Activated T-cell treated with anti-CD3 and anti-CD28 coated beads for 24 hours (primary cell): ENCODE data around the gene IL1RL1.

Experiments
- DNase-seq: peaks from one replicate; pipeline ENCODE4 v3.0.0-alpha.2; 2020; ENCODE audit warnings: low read depth

The IL1RL1 gene

DNA sequence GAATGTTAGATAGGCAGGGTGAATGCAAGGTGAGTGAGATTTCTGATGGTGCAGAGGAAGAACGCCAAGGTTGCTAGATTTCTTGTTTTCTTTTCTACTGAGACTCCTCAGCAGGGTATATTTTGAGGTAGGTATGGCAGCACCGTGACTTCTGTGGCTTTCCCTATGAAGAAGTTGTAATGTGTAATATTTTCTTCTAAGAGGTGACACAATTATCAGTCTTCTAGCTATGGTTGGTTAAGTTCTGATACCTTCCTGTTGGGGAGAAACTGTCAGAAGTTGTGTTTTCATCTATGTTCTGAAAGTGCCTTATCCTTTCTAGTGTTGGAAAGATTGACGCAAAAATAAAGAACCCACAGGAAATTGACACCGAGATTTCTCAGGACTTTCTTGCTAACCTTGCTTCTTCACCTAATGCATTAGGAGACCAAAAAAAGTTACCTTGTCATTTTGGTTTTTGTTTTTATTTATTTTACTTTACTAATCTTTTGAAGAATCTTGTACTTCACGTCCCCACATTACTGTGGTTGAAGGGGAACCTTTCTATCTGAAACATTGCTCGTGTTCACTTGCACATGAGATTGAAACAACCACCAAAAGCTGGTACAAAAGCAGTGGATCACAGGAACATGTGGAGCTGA, 56.1 kb downstream of the IL1RL1 start:
- peak; percentile 28 for DNase-seq

- DNase-seq: no peak
These were observed 57.2 kb downstream of the IL1RL1 start for GRCh38 chr2:102368461-102369109.

- DNase-seq: no peak
These were observed 58.5 kb downstream of the IL1RL1 start for GRCh38 chr2:102369866-102370265.

- DNase-seq: no peak
These were observed 64.8 kb downstream of the IL1RL1 start for GRCh38 chr2:102376052-102376591.

- no peak for DNase-seq
These were observed 72.4 kb downstream of the IL1RL1 start for GRCh38 chr2:102383722-102384121.

GRCh38 chr2:102385522-102385921, 74.2 kb downstream of the IL1RL1 start:
- no peak for DNase-seq

DNA sequence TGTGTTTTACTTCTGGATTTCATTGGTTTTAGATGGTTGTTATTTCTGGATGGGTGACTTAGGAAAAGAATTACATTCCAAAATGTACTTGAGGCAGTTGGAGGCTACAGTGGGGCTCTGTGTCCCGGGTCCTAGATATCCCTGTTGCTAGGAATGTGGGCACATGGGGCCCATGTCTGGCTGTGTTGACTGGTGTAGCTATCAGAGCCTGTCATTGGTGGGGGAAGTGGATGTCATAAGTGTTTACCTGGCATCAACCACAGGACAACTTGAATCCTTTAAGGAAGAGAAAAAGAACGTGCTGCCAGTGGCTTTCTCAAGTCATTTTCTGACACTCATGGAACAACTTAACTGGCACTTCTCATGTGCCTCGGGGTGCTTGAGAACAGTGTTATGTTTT, 74.6 kb downstream of the IL1RL1 start:
- DNase-seq: no peak

- DNase-seq: no peak
These were observed 75.6 kb downstream of the IL1RL1 start for GRCh38 chr2:102386867-102387541.

DNA sequence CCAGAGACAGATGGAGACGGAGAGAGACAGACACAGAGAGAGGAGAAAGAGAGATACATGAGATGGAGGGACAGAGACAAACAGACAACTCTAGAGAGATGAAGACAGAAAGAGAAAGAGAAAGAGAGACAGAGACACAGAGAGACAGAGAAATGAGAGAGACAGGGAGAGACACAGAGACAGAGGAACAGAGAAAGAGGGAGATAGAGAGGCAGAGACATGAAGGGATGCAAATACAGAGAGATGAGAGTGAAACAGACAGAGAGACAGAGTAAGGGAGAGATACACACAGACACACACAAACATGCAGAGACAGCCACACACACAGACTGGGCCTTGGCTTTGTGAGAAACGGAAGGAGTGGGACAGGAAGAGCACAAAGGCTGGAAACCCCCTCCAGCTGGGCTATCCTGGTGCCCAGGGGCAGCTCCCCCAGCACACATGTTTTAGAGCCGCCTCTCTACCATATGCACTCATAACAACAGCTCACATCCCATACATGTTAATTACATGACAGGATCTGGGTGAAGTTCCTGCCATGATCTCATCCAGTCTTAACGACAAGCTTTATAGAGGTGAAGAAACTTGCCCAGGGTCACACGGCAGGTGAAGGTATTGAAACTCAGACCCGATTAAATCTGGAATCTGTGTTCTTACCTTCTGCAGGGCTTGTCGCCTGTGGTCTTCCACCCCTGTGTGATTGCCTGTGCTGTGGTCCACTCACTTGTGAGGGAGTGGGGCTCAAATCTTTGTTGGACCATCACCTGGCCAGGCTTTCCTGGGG, 76.6 kb downstream of the IL1RL1 start:
- DNase-seq: no peak

- peak; percentile 48 for DNase-seq
These were observed 80.2 kb downstream of the IL1RL1 start for GRCh38 chr2:102391565-102391964.

DNA sequence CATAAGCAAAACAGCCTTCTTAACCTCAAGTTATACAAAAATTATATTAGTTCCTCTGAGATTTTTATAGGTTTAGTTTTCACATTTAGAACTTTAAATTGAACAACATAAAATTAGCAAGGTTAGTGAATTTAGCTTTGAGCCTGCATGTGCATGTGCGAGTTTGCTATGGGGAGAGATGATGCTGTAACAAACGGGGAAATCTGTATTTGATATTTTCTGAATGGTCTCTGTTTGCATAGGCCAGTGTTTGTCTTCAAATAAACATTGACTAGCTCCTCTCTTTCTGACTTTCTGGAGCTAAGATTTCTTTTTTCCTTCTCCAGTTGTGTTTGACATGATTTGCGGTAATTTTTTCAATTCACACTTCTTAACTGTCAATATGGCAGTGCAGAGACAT, 80.7 kb downstream of the IL1RL1 start:
- no peak for DNase-seq

- no peak for DNase-seq
These were observed 81.6 kb downstream of the IL1RL1 start for GRCh38 chr2:102392942-102393341.

- DNase-seq: no peak
These were observed 84.6 kb downstream of the IL1RL1 start for GRCh38 chr2:102396012-102396411.

- no peak for DNase-seq
These were observed 85.8 kb downstream of the IL1RL1 start for GRCh38 chr2:102397209-102397608.

GRCh38 chr2:102399499-102400141, 88.3 kb downstream of the IL1RL1 start:
- no peak for DNase-seq

- no peak for DNase-seq
These were observed 90.1 kb downstream of the IL1RL1 start for GRCh38 chr2:102401456-102401855.
